Hindlimb muscle (tissue), 1 donor: Measurements from ENCODE around the gene MCF2L2. TPM values are rescaled to one million over a fixed set of nuclear protein-coding genes. Genes with fewer than 3 reads are reported as not detected.

Source experiments
- DNase-seq: peaks from one replicate; pipeline ENCODE4 v3.0.0-alpha.2; 2013
- polyA plus RNA-seq: library from polyadenylated mRNA; unstranded; fragments of 120-200 nt; gene quantifications from one replicate; pipeline ENCODE4 v1.2.1, GENCODE V29; 2013; ENCODE audit not compliant: insufficient read length

MCF2L2 gene
- polyA plus RNA-seq, 1 donor = 0.21 TPM

DNA sequence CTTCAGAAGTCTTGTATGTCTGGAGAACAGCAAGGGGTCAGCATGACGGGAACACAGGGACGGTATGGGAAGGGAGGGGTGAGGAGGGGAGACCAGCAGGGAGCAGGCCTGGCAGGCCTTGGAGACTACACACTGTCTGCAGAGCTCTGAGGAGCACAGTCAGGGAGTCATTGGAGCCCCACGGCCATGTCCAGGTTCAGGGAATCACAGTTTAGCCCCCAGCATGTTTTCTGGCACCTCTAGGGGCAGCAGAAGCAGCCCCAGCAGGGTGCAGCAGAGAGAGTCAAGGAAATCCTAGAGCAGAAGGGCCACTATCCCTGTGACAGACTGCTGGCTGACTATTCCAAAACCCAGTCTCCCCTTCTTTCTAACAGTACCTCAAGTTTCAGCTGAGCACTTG, 269.1 kb downstream of the MCF2L2 start:
- DNase-seq = no peak

DNA sequence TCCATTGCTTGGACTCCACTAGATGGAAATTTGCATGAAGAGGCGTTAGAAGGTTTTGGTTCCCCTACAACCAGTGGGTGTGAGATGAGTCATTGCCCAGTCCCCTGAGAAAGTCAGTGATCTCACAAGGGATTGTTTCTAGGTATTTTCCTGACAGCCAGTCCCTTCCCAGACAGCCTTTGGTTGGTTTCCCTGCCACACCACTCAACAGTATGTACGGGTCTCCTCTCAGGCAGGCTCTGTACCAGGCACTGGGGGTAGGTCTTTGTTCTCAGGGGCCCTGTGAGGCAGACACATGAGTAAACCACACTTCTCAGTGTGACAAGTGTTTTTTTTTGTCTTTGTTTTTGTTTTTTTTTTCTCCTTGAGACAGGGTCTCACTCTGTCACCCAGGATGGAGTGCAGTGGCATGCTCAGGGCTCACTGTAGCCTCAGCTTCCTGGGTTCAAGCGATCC, 269.8 kb downstream of the MCF2L2 start:
- DNase-seq = no peak

DNA sequence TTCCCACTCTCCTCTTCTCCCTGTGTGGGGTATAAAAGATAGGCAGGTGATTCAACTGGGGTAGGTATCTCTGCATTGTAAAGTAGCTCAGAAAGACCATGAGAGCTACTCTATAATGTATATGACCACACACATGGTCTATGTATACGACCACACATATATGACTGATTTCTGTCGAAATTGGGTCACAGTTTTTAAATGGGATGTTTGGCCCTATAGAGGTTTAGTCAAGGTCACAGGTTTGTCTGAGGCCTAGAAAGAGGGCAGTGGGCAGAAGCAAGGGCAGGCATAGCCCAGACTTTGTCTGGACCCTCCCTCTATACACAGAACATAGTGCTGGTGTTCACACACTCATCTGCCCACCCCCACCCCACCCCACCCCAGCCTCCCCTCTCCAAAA, 270.3 kb downstream of the MCF2L2 start:
- no peak for DNase-seq

DNA sequence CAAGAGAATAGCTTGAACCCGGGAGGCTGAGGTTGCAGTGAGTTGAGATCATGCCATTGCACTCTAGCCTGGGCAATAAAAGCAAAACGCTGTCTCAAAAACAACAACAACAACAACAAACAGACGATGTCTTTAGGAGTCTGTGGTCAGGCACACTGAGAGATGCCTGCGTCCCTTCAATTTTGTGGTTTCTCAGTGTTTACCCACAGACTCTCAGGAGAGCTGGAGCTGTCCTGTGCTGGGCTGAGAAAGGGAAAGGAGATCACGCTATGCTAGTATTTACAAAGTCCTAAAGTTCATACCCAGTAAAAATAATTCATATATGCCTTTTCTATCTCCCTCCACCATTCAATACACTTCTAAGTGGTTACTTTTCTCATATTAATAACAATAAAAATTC, 272.2 kb downstream of the MCF2L2 start:
- DNase-seq = no peak

DNA sequence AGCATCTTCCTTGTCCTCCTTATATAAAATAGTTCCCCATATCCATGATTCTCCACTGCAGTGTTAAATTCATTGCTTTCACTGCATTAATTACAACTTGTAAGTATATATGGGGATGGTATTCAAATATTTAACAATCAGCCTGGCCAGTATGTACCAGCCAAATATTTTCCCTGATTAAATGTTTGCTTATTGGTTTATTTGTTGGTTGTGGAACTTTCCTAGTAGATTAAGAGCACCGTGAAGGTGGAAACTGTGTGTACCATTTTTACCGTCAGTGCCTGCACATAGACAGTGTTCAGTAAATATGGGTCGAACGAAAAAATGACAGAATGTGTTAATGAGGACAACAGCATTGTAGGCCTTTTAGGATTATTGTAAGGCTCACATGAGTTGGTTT, 272.9 kb downstream of the MCF2L2 start:
- no peak for DNase-seq

DNA sequence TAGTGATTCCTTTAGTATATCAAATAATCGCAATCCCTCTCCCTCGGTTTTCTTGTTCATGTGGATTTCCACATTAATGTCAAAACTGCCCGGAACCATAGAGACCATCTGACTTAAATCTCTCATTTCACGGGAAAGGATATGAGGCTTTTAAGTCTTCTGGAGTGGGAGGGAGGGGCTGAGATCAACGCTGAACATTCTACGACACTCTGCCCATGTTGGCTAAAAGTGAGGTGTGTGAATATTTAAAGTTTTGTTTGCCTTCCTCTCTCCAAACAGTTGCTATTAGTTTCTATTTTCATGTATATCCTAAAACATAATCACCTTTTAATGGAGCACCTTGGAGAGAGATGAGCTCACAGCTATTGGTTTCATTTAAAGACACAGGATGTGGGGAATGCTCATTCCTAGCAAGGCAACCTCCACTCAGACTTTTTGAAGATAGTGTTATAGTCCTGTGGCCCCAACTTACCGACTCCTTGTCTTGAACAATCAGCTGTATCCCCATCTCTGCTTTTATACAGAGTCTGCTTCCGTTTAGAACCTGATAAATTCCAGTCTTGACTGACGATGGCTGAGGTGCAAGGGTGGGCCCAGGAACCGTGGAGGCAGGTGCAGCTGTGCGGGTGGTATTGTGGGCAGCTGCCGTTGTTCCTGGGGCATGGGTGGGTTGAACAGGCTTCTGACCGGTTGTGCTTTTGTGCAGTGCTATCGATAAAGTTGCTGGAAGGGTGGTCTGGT, 275.0 kb downstream of the MCF2L2 start:
- DNase-seq = no peak

DNA sequence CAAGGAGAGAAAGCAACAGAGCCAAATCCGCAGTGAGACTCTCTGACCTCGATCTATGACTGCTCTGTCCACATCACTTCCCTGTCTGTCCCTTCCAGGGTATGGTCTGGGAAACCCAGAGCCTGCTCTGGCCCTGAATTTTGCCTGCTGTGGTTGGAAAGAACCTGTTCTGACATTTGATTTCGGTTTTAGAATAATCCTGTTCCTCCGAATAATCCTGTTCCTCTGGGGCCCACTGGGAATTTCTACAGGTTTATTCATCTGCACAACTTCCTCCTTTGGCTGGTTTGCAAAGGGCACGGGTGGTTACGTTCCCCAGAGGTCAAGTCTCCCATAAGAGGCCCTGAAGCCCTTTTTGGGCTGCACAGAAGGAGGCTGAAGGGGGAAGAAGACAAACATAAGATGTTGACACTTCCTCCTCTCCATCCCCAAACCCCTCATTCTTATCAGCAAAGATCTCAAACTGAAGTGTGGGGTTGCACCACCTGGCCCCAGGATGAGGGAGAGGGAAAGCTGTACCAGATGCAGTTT, 276.5 kb downstream of the MCF2L2 start:
- no peak for DNase-seq

DNA sequence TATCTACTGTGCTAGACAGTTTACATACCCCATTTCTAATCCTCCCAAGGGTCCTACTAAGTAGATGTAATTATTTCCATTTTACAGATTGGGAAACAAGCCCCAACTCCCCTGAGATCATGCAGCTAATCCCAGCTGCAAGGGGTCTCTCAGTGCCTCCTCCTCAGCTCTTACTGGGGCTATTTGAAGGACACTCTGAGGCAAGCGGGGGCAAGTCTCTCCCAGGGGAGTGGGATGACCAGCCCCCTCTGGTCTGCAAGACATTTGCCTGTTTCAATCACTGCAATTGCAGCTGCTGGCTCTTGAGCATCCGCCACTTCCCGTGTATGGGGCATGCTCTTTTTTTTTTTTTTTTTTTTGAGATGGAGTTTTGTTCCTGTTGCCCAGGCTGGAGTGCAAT, 277.3 kb downstream of the MCF2L2 start:
- no peak for DNase-seq

DNA sequence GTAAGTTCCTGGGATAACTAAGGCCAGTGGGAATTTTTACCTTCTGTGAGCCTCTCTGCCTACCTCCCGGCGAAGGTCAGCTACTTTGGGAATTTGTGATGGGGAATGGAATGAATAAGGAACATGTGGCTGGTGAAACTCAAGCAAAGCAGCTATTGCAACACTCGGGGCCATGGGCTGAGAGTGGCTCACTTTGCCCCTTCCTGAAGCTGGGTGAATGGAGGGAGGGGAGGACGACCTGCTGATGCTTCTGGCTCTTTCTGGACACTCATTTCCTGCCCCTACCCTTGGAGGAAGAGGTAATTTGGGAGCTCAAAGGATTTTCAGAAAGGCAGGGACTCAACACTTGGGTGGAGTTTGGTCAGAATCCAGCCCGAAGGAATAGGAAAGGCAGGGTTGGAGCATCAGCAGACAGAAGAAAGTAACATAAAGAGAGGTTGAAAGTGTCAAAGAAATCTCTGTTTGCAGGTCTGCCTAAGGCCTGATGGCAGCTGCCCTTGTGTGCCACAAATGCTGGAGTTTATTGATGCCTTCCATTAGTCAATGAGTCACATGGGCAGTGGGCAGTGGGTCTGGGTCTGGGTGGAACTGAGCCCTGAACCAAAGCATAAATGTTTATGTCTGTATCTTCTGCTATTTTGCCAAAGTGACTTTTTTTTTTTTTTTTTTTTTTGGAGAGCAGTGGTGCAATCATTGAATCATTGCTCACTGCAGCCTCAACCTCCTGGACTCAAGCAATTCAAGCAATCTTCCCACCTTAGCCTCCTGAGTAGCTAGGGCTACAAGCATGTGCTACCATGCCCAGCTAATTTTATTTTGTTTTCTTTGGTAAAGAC, 278.3 kb downstream of the MCF2L2 start:
- DNase-seq = no peak

DNA sequence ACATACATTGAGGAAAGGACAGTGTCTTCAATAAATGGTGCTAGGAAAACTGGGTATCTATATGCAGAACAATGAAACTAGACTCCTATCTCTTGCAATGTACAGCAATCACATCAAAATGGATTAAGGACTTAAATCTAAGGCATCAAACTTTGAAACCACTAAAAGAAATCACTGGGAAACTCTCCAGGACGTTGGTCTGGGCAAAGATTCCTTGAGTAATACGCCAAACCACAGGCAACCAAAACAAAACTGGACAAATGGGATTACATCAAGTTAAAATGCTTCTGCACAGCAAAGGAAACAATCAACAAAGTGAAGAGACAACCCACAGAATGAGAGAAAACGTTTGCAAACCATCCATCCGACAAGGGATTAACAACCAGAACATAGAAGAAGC, 280.4 kb downstream of the MCF2L2 start:
- DNase-seq = no peak

DNA sequence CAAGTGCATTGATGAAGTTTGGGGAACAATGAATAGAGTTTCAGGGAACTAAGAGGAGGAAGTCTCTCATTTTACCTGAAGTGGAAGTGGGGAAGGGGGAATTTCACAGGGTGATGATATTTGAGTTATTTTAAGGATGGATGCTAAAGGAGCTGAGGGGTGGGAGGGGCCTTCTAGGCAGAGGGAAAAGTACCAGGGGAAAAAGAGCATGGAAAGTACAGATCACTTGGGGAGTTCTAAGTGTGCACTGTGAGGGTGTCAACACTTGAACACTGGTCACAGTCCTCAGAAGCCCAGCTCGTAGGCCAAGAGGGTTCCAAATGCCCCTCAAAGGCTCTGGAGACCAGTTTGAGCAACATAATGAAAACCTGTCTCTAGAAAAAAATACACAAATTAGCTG, 284.1 kb downstream of the MCF2L2 start:
- no peak for DNase-seq

DNA sequence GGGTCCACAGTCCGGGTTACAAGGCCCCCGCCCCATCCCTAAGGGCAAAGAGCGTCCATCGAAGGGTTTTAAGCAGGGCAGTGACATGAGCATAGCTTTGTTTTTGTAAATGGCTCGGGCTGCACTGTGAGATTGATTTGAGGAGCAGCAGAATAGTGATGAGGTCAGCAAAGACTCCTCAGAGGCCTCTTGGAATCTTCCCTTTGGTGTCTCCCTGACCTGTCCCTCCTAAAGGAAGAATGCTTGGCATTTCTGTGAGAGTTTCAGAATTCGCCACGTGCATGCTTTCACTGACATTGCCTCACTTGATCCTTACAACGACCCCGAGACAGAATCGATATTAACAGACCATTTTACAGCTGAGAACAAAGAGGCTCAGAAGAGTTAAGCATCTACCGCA, 286.2 kb downstream of the MCF2L2 start:
- no peak for DNase-seq

DNA sequence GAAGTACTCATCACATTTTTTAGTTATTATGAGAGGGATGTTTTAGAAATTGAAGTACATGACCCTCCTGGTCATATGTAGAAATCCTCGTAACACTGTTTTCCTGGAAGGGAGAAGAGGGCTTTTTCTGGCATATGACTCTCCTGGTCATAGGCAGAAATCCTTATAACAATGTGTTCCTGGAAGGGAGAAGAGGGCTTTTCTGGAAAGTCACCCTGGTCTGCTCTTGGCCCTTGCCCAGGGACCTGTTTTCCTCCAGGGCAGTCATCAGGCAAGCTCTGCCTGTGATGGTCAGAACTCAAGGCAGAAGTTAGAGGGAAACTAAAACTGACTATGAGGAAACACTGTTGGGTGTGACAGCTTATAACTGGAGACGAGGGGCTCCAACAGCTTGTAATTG, 293.6 kb downstream of the MCF2L2 start:
- DNase-seq = no peak

DNA sequence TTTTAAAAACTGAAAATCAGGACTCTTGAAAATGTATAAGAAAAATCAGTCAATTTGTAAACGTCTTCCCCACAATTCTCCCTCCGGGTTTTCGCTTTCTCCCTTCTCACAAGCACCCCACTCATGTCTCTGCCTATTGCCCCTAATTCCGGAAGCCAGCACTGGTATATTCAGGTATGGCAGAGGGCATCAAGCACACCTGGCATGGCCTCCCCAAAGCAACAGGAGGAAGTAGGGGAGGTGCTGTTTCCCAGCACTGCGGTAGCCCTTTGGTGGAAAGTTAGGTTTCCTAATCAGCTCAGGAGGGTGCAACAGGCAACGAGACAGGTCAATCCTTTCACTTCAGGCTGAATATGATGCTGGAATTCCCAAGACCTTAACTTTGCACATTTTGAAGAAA, 296.0 kb downstream of the MCF2L2 start:
- DNase-seq = no peak

DNA sequence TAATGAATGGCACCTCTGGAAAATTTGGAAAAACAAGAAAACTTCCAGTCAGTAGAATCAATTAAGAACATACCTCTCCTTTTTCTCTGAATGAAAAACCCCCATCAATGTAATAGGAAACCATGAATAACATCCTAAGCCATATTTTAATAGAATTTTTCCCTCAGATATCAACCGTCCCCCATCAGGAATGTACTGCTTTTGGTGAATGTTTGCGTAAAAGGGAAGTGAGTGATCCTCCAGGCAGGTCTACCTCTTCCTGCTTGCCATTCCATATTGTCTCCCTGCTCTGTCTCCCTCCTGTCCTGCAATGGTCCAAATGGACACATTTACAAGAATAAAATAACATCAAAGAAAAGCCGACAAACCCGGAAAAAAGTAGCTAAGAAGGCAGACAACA, 296.7 kb downstream of the MCF2L2 start:
- no peak for DNase-seq

DNA sequence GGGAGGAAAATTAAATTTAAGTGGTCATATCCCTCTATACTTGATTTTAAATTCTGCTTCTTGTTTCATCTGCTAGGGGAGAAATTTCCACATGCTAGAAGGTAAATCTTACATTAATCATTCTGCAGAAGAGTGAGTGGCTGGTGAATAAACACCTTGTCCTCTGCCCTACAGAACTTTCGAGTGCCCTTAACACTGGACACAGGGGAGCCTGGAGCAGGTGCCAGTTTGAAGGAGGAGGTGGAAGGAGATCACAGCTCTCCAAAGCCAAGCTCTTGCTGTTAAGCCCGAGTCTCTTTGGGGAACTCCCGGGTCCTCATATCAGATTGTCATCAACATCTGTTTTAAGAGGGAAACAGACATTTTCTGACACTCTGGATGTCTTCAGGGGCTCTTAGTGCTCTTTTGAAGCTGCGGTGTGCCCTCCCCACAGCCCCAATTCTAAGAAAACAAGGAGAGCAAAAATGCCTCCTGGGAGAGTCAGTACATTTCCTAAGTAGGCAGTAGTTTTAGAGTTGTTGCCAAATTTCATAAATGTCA, 297.2 kb downstream of the MCF2L2 start:
- no peak for DNase-seq

DNA sequence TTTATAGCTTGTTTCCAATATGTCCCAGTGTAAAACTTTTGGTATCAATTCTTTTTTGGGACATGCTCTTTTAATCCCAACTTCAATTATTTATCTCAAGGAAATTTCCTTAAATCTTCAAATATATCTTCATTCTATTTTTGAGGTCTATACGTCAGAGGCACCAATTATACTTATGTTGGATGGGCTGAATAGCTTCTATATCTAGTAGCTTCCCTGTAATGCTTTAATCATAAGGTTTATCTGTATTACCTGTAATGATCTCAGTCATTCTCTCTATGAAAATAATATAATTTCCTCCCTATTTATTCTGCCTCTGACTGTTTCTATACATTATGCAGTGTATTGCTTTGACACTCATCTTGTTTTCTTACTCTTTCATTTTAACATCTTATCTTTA, 299.2 kb downstream of the MCF2L2 start:
- DNase-seq = no peak

DNA sequence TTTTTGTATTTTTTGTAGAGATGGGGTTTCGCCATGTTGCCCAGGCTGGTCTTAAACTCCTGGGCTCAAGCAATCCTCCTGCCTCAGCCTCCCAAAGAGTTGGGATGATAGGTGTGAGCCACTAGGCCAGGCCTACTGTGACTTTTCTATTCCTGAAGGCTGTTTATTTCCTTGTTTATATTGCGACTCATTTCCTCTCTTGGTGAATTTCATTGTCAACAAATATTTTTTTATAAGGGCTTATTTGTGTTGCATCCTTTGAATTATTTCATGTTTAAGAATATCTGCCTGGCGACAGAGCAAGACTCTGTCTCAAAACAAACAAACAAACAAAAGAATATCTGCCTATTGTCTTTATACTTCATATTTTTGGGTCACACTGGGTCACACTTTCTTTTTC, 299.7 kb downstream of the MCF2L2 start:
- no peak for DNase-seq

Other genes starting within 250 kb of the MCF2L2 start
- gene B3GNT5, start 175.4 kb downstream of the MCF2L2 start, polyA plus RNA-seq = 6.8 TPM
- 1.6 TPM for gene KLHL6, start 127.1 kb upstream of the MCF2L2 start, polyA plus RNA-seq
- gene KLHL24, start 207.0 kb upstream of the MCF2L2 start, polyA plus RNA-seq = 37.0 TPM